ENCODE data around the gene MPZL2.

The MPZL2 gene

DNA sequence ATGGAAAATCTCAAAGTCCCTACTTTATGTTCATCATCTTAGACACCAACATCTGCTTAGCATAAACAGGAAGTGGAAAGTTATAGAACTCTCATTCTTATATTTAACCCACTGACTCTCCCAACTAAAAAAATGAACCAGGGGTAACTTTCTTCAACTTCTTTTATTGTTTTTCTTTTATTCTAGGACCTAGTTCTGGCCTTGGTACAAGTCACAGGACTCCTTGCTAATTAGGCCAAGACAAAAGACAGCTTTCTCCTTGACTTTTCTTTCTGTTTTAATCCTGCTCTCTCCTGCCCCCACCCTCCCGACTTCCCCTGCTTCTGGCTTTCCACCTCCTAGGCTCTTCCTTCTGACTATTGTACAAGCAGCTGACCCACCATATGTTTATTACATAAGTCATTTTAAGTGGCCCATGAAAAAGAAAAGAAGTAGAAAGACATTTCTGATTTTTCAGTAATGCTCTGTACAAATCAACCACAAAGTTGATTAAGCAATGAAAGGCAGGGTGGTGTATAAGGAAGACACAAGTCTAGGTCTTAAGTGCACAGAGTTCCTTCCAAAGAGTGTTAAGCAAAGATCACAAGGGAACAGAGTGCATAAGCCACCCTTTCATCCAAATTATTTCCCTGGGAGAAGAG, 57.6 kb downstream of the MPZL2 start:
- Histone ChIP-seq H3K36me3 (ENCODE audit: control insufficient read depth, insufficient read depth, low read length) (no peaks in the 10 kb centered on the region), H3K27me3 (replicated peaks; ENCODE audit: control insufficient read depth, insufficient read depth, low read length) (peaks cover 2% of the 10 kb centered on the region), H3K4me3 (replicated peaks; ENCODE audit: low read depth, low read length) (no peak overlapping the region)
- TF ChIP-seq, protein P1, sequence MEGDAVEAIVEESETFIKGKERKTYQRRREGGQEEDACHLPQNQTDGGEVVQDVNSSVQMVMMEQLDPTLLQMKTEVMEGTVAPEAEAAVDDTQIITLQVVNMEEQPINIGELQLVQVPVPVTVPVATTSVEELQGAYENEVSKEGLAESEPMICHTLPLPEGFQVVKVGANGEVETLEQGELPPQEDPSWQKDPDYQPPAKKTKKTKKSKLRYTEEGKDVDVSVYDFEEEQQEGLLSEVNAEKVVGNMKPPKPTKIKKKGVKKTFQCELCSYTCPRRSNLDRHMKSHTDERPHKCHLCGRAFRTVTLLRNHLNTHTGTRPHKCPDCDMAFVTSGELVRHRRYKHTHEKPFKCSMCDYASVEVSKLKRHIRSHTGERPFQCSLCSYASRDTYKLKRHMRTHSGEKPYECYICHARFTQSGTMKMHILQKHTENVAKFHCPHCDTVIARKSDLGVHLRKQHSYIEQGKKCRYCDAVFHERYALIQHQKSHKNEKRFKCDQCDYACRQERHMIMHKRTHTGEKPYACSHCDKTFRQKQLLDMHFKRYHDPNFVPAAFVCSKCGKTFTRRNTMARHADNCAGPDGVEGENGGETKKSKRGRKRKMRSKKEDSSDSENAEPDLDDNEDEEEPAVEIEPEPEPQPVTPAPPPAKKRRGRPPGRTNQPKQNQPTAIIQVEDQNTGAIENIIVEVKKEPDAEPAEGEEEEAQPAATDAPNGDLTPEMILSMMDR (IDR thresholded peaks at IDR 0.05; ENCODE audit: insufficient read depth, low read length, poor library complexity, severe bottlenecking) = no peak
- no peak for DNase-seq (ENCODE audit: extremely low read depth, insufficient read length)

DNA sequence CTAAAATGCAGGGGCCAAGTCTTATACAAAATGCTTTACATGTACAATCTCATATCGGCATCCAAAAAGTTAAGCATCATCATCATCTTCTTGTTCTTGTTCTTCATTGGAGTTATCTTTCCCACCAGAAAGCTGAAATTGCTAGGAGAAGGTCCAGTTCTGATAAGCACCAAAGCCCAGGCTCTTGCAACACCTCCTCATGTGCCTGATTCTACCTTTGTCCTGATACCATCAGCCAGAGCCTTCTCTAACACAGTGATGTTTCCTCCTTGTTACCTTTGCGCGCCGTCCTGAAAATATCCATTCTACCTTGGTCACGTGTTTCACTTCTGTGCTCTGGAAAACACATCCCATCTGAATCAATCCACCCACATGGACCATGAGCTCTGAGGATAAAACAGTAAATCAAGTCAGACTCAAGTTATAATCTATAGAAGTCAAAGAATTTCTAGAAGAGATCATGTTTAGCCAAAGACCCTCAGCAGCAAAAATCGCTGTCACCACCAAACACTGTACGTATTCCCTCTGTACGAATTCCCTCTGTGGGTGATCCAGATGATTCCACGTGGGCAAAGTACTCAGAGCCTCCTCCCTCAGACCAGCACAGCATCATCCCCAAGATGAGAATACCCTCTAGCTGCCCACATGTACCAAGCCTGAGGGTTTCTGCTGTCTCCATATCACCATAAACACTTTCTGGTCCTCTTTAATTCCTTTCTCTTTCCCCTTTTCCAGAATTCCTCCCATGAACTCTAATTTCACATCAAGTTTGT, 58.3 kb downstream of the MPZL2 start:
- Histone ChIP-seq H3K36me3 (ENCODE audit: control insufficient read depth, insufficient read depth, low read length) (no peaks in the 10 kb centered on the region), H3K4me3 (replicated peaks; ENCODE audit: low read depth, low read length) (no peak overlapping the region), H3K27me3 (replicated peaks; ENCODE audit: control insufficient read depth, insufficient read depth, low read length) (peaks cover 2% of the 10 kb centered on the region)
- TF ChIP-seq, protein P1 (IDR thresholded peaks at IDR 0.05; ENCODE audit: insufficient read depth, low read length, poor library complexity, severe bottlenecking) = no peak
- no peak for DNase-seq (ENCODE audit: extremely low read depth, insufficient read length)

All from GM06990 (cell line).